Bronchial epithelial cell (primary cell): ENCODE results near the gene ARHGAP15. TPM values are rescaled to one million over a fixed set of nuclear protein-coding genes. Genes with fewer than 3 reads are reported as not detected.

Experiments used
- DNase-seq: peaks from one replicate; pipeline ENCODE4 v3.0.0-alpha.2; 2010; ENCODE audit warnings: low read depth
- FAIRE-seq: peaks from 2 replicates; lab custom pipeline; 2011; peaks lifted over from hg19 to GRCh38; lab: Jason Lieb, UNC
- H3K27me3 ChIP-seq: 2 replicates; pipeline ENCODE4 v1.5.1; 2011; ENCODE audit warnings: low read length; ENCODE audit not compliant: control insufficient read depth, insufficient read depth
- H3K36me3 ChIP-seq: 2 replicates; pipeline ENCODE4 v1.5.1; 2011; ENCODE audit warnings: low read length; ENCODE audit not compliant: control insufficient read depth, insufficient read depth
- H3K4me3 ChIP-seq: 2 replicates; pipeline ENCODE4 v1.5.1; 2011; ENCODE audit warnings: mild to moderate bottlenecking, low read depth, low read length, control low read depth
- total RNA-seq: library from RNA; depleted of rRNA; stranded (reverse); fragments of >200 nt; gene quantifications from 2 replicates; pipeline ENCODE4 v1.2.1, GENCODE V29; 2014
- TF ChIP-seq, protein P1 (sequence below): IDR thresholded peaks from 2 replicates; pipeline ENCODE4 v1.5.1; 2011; ENCODE audit warnings: mild to moderate bottlenecking, moderate library complexity, low read length, control low read depth, inconsistent platforms; ENCODE audit not compliant: insufficient read depth, severe bottlenecking

The ARHGAP15 gene
- total RNA-seq, 1 donor from 2014 or later, result not detected

- Histone ChIP-seq H3K36me3 (no peaks in the 10 kb centered on the region), H3K4me3 (no peak overlapping the region), H3K27me3 (no peaks in the 10 kb centered on the region)
- TF ChIP-seq, protein P1, sequence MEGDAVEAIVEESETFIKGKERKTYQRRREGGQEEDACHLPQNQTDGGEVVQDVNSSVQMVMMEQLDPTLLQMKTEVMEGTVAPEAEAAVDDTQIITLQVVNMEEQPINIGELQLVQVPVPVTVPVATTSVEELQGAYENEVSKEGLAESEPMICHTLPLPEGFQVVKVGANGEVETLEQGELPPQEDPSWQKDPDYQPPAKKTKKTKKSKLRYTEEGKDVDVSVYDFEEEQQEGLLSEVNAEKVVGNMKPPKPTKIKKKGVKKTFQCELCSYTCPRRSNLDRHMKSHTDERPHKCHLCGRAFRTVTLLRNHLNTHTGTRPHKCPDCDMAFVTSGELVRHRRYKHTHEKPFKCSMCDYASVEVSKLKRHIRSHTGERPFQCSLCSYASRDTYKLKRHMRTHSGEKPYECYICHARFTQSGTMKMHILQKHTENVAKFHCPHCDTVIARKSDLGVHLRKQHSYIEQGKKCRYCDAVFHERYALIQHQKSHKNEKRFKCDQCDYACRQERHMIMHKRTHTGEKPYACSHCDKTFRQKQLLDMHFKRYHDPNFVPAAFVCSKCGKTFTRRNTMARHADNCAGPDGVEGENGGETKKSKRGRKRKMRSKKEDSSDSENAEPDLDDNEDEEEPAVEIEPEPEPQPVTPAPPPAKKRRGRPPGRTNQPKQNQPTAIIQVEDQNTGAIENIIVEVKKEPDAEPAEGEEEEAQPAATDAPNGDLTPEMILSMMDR, result no peak
- DNase-seq (no peak), FAIRE-seq (no peak)
Observed at GRCh38 chr2:143121957-143122356, 7.3 kb upstream of the ARHGAP15 start.

GRCh38 chr2:143123911-143124310, 5.3 kb upstream of the ARHGAP15 start:
- Histone ChIP-seq H3K27me3 (no peaks in the 10 kb centered on the region), H3K36me3 (no peaks in the 10 kb centered on the region), H3K4me3 (no peak overlapping the region)
- DNase-seq (no peak), FAIRE-seq (no peak)
- TF ChIP-seq, protein P1, result no peak

DNA sequence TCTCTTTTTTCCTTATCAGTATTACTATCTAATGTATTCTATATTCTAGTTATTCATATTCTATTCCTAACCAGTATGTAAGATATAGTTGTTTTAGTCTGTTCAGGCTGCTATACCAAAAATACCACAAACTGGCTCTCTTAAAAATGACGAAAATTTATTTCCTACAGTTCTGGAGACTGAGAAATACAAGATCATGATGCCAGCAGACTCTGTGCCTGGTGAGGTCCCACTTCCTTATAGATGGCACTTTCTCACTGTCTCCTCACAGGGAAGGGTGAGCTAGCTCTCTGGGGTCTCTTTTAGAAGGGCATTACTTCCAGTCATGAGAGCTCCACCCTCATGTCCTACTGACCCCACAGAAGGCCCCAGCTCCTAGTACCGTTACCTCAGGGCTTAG, 4.8 kb upstream of the ARHGAP15 start:
- TF ChIP-seq, protein P1, result no peak
- DNase-seq (no peak), FAIRE-seq (no peak)
- Histone ChIP-seq H3K27me3 (no peaks in the 10 kb centered on the region), H3K4me3 (no peak overlapping the region), H3K36me3 (no peaks in the 10 kb centered on the region)

GRCh38 chr2:143125717-143126116, 3.5 kb upstream of the ARHGAP15 start:
- FAIRE-seq (no peak), DNase-seq (no peak)
- TF ChIP-seq, protein P1, result no peak
- no peaks in the 10 kb centered on the region for H3K27me3 ChIP-seq
- no peaks in the 10 kb centered on the region for H3K36me3 ChIP-seq
- H3K4me3 ChIP-seq, result no peak overlapping the region

GRCh38 chr2:143132355-143132754, 3.1 kb downstream of the ARHGAP15 start:
- no peaks in the 10 kb centered on the region for H3K36me3 ChIP-seq
- TF ChIP-seq, protein P1, result no peak
- DNase-seq (no peak), FAIRE-seq (no peak)
- no peak overlapping the region for H3K4me3 ChIP-seq
- H3K27me3 ChIP-seq, result no peaks in the 10 kb centered on the region

- Histone ChIP-seq H3K4me3 (no peak overlapping the region), H3K36me3 (no peaks in the 10 kb centered on the region), H3K27me3 (no peaks in the 10 kb centered on the region)
- no peak for FAIRE-seq
- TF ChIP-seq, protein P1, result no peak
- no peak for DNase-seq
Observed at GRCh38 chr2:143133783-143134182, 4.6 kb downstream of the ARHGAP15 start.
